B cell (primary cell): Measurements from ENCODE around the gene NAV2. TPM values are rescaled to one million over a fixed set of nuclear protein-coding genes. Genes with fewer than 3 reads are reported as not detected.

Experiments
- ATAC-seq: fragments of 200-7000 bp; cut with Tn5 transposase; one replicate; pipeline ENCODE4 v1.10.0; 2021; ENCODE audit warnings: low read depth, mild to moderate bottlenecking, moderate number of reproducible peaks, moderate library complexity
- CTCF ChIA-PET: fragments of 350-600 bp; sonication (Branson Sonifier 250); formaldehyde crosslinking; loops from one replicate; lab custom pipeline; 2021; ENCODE audit warnings: antibody characterized with exemption, inconsistent platforms; lab: Charles Lee
- POLR2A ChIA-PET: fragments of 350-600 bp; sonication (Branson Sonifier 250); formaldehyde crosslinking; loops from one replicate; lab custom pipeline; 2021; ENCODE audit warnings: antibody characterized with exemption; lab: Charles Lee
- DNase-seq: peaks from one replicate; pipeline ENCODE4 v3.0.0; 2013
- H2AFZ ChIP-seq: 2 replicates; pipeline ENCODE4 v1.6.1; 2012; ENCODE audit warnings: mild to moderate bottlenecking, low read depth, low read length; ENCODE audit not compliant: insufficient read depth, poor library complexity, severe bottlenecking
- H3K27ac ChIP-seq, 2 donors: 1 replicate in 1 of 2; 2 replicates in 1 of 2; pipeline ENCODE4 v1.5.1; 2012 to 2013; ENCODE audit warnings: low read length in 2 of 2, mild to moderate bottlenecking in 2 of 2, moderate library complexity in 1 of 2
- H3K27me3 ChIP-seq, 4 experiments: fragments of 200-600 bp in 1 of 4; sonication (generic) in 1 of 4; replicated peaks in 1 of 4; 1 replicate in 2 of 4; 2 replicates in 2 of 4; pipeline versions ENCODE4 v1.6.1 to v1.7.0; 2013 to 2016; ENCODE audit warnings: low read length in 3 of 4, mild to moderate bottlenecking in 2 of 4, mixed read lengths in 1 of 4, moderate library complexity in 1 of 4; ENCODE audit not compliant: insufficient read depth in 4 of 4, control insufficient read depth in 3 of 4; ENCODE audit errors: control extremely low read depth in 1 of 4
- H3K36me3 ChIP-seq, 2 experiments: replicated peaks in 1 of 2; 1 replicate in 1 of 2; 2 replicates in 1 of 2; pipeline versions ENCODE4 v1.6.1 to v1.7.1; 2013; ENCODE audit warnings: low read length in 1 of 2; ENCODE audit not compliant: insufficient read depth in 2 of 2, control insufficient read depth in 1 of 2; ENCODE audit errors: control extremely low read depth in 1 of 2, extremely low read depth in 1 of 2
- H3K4me1 ChIP-seq, 2 donors: fragments of 200-600 bp in 1 of 2; sonication (generic) in 1 of 2; 1 replicate in 1 of 2; 2 replicates in 1 of 2; pipeline versions ENCODE4 v1.5.1 to v1.6.1; 2013 to 2017; ENCODE audit warnings: low read length in 2 of 2; ENCODE audit not compliant: control insufficient read depth in 2 of 2, insufficient read depth in 2 of 2
- H3K4me2 ChIP-seq: replicated peaks from 2 replicates; pipeline ENCODE3; 2012; ENCODE audit warnings: mild to moderate bottlenecking, low read depth, low read length; ENCODE audit not compliant: poor library complexity, severe bottlenecking
- H3K4me3 ChIP-seq, 5 experiments: fragments of 200-600 bp in 1 of 5; sonication (generic) in 1 of 5; 1 replicate in 3 of 5; 2 replicates in 2 of 5; pipeline versions ENCODE4 v1.5.1 to v1.7.0; 2011 to 2016; ENCODE audit warnings: low read length in 4 of 5, mild to moderate bottlenecking in 4 of 5, low read depth in 2 of 5, control low read depth in 1 of 5, moderate library complexity in 1 of 5; ENCODE audit not compliant: insufficient read depth in 1 of 5; ENCODE audit errors: control extremely low read depth in 1 of 5, extremely low read depth in 1 of 5
- H3K79me2 ChIP-seq: fragments of 200-600 bp; sonication (generic); one replicate; pipeline ENCODE4 v1.6.0; 2016; ENCODE audit warnings: low read length; ENCODE audit not compliant: control insufficient read depth, insufficient read depth
- H3K9ac ChIP-seq: fragments of 200-600 bp; sonication (generic); 2 replicates; pipeline ENCODE4 v1.6.1; 2017; ENCODE audit warnings: mild to moderate bottlenecking, low read length, moderate library complexity
- H3K9me3 ChIP-seq, 3 donors: one replicate each; pipeline versions ENCODE4 v1.6.1 to v1.7.1; 2013; ENCODE audit warnings: low read length in 2 of 3; ENCODE audit not compliant: control insufficient read depth in 2 of 3, insufficient read depth in 1 of 3; ENCODE audit errors: control extremely low read depth in 1 of 3
- H4K20me1 ChIP-seq: 2 replicates; pipeline ENCODE4 v1.6.0; 2012; ENCODE audit warnings: mild to moderate bottlenecking, low read length; ENCODE audit not compliant: insufficient read depth, control insufficient read depth, poor library complexity, severe bottlenecking
- H3K27ac Mint-ChIP-seq: one replicate; pipeline ENCODE4 v1.8.0; 2021; ENCODE audit warnings: mixed read lengths
- H3K27me3 Mint-ChIP-seq: one replicate; pipeline ENCODE4 v1.8.0; 2021; ENCODE audit warnings: mixed read lengths
- H3K4me1 Mint-ChIP-seq: one replicate; pipeline ENCODE4 v1.8.0; 2021; ENCODE audit warnings: mixed read lengths
- H3K4me3 Mint-ChIP-seq: one replicate; pipeline ENCODE4 v1.8.0; 2021; ENCODE audit warnings: mixed read lengths
- H3K9me3 Mint-ChIP-seq: one replicate; pipeline ENCODE4 v1.8.0; 2022; ENCODE audit warnings: mixed read lengths; ENCODE audit not compliant: insufficient read depth
- CTCF ChIP-seq: fragments of 200-600 bp; IDR thresholded peaks from one replicate; pipeline ENCODE4 v1.8.0; 2022; ENCODE audit warnings: antibody characterized with exemption, mild to moderate bottlenecking
- EZH2 ChIP-seq: IDR thresholded peaks from 2 replicates; pipeline ENCODE4 v1.6.1; 2012; ENCODE audit warnings: borderline replicate concordance, low read depth, mild to moderate bottlenecking, moderate library complexity, low read length; ENCODE audit not compliant: insufficient read depth, poor library complexity, severe bottlenecking
- WGBS: methylation state at CpG from one replicate; pipeline ENCODE4 v1.1.5; 2013; ENCODE audit warnings: missing lambda C conversion rate; ENCODE audit not compliant: insufficient coverage; 5-methylcytosine and 5-hydroxymethylcytosine counted together
- intact Hi-C: fragments of 100-400 bp; cut with micrococcal nuclease; formaldehyde crosslinking; loops from one replicate; pipeline ENCODE4 v1.10.0; 2022
- polyA plus RNA-seq: library from polyadenylated mRNA; depleted of rRNA; stranded (reverse); fragments of >200 nt; gene quantifications from 2 replicates; pipeline ENCODE4 v1.2.3, GENCODE V29; 2012
- total RNA-seq, 2 donors: library from RNA; stranded (reverse); fragments of 120-200 nt in 1 of 2; gene quantifications; 1 replicate in 1 of 2; 2 replicates in 1 of 2; pipeline versions ENCODE4 v1.2.3 to v1.2.4, GENCODE V29; 2013 to 2022

The NAV2 gene
- total and polyA plus RNA-seq, 2 donors (not counting 1 experiment from before 2014, with no cell fraction given), result 0.82 to 22.2 TPM

GRCh38 chr11:19871531-19871930 is 158.9 kb downstream of the NAV2 start:
- intact Hi-C loops, result no loop called here
- H3K4me3 ChIP-seq, result no peak overlapping the region
- ChIA-PET CTCF (no interaction called here), POLR2A (no interaction called here)
- DNase-seq, result no peak
- no peak overlapping the region for H2AFZ ChIP-seq
- TF ChIP-seq EZH2 (no peak), CTCF (no peak)
- WGBS, result 81% methylated on average over 7 of the region's 8 CpGs
- H3K27ac ChIP-seq, result no peak overlapping the region
- no peaks in the 10 kb centered on the region for H3K4me1 ChIP-seq
- Mint-ChIP-seq H3K27me3 (no peaks in the 10 kb centered on the region), H3K9me3 (no peaks in the 10 kb centered on the region), H3K27ac (no peak overlapping the region), H3K4me1 (no peaks in the 10 kb centered on the region), H3K4me3 (no peak overlapping the region)
- no peak overlapping the region for H3K9ac ChIP-seq
- ATAC-seq, result no peak
- no peaks in the 10 kb centered on the region for H3K9me3 ChIP-seq
- H3K27me3 ChIP-seq, result no peaks in the 10 kb centered on the region
- H3K36me3 ChIP-seq, result no peaks in the 10 kb centered on the region
- no peaks in the 10 kb centered on the region for H4K20me1 ChIP-seq
- no peaks in the 10 kb centered on the region for H3K79me2 ChIP-seq
- no peak overlapping the region for H3K4me2 ChIP-seq

DNA sequence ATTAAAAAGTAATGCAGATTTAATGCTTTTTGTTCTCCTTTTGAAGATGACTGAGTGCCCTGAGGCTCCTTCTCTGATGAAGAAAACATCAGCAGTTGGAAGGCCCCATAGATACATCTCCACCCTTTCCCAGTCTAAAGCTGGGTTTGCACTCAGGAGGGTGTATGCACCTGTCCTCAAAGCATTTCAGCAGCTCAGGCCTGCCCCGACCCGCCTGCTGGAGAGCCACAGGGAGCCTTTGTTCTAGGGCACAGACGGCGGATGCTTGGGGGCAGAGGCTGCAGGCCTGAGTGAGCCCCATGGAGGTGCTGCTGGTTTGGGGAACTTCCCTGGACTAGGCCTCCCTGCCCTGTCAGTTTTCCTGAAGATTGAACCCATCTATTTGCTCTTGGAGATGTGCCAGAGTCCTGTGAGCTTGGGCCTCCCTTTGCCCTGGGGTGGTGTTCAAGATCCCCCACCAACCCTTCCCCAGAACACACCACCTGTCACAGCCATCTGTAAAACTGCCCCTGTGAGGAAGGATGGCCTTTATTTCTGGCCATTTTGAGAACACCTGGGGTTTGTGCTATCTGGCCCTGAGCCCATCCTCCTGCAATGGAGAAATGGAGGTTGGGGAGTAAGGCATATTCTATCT is 160.0 kb downstream of the NAV2 start:
- no peak for TF ChIP-seq EZH2
- no peak for TF ChIP-seq CTCF
- Histone ChIP-seq H2AFZ (no peak overlapping the region), H3K4me2 (no peak overlapping the region), H3K36me3 (no peaks in the 10 kb centered on the region), H3K27ac (no peak overlapping the region), H3K9ac (no peak overlapping the region), H3K4me1 (no peaks in the 10 kb centered on the region), H3K4me3 (no peak overlapping the region), H3K27me3 (no peaks in the 10 kb centered on the region), H4K20me1 (no peaks in the 10 kb centered on the region), H3K79me2 (no peaks in the 10 kb centered on the region), H3K9me3 (no peaks in the 10 kb centered on the region)
- H3K4me3 Mint-ChIP-seq, result no peak overlapping the region
- H3K27me3 Mint-ChIP-seq, result no peaks in the 10 kb centered on the region
- ATAC-seq (no peak), DNase-seq (no peak)
- intact Hi-C loops, result no loop called here
- H3K27ac Mint-ChIP-seq, result no peak overlapping the region
- CTCF ChIA-PET, result no interaction called here
- H3K4me1 Mint-ChIP-seq, result no peaks in the 10 kb centered on the region
- H3K9me3 Mint-ChIP-seq, result no peaks in the 10 kb centered on the region
- WGBS, result 93% methylated on average over 4 of the region's 4 CpGs
- POLR2A ChIA-PET, result no interaction called here
